Measurements from ENCODE around the gene IVL.

IVL gene

DNA sequence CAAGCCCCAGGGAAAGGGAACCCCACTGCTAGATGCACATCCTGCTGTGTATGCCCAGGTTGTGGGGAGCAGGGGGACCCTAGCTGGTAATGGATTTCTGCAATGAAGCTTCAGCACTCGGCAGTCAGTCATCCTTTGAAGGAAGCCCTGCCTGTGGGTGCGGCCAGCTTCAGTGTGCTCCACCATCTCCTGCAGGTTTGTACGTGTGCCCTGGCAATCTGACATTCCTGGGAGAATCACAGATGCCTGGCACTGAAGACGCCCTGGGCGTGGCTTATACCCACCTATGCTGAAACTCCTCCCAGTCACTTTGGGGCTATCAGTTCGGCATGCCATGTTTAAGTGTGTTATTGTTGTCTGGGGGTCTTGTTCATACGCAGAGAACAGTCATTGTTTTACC is 45.4 kb downstream of the IVL start:
- DNase-seq, result no peak

- DNase-seq, result no peak
Observed at GRCh38 chr1:152954436-152954835, 46.1 kb downstream of the IVL start.

DNA sequence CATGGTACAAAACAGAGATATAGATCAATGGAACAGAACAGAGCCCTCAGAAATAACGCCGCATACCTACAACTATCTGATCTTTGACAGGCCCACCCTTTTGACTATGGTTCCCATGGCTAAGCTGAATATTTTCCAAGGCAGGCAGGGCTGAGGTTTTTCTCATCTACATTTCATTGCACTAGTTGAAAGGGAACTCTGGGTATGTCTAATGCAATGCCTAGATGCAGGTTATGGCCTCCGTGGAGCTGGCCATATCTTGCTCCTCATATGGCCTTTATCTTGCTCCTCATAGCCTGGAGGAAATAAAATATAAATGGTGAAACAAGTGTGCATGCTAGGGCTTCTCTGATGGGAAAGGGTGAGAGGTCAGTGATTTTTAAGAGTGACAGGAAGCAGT is 49.2 kb downstream of the IVL start:
- DNase-seq, result no peak

DNA sequence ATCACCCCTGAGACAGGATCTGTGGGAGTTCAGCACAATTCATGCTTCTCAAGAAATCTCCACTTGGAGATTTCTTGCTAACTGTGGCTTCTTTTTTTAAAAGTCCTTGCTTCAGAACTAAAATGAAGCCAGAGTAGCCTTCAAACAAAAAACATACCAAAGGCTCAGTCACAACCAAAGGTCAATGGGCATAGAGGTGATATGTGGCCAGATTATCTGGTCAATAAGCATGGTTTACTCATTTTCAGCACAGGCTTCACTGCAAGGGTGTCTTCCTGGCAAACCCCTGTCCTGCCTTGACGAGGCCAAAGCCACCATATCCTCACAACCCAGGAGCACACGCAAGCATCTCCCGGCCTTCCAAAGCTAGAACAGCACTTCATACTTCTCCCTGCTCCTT is 50.9 kb downstream of the IVL start:
- DNase-seq, result no peak

GRCh38 chr1:152959801-152960451 is 51.6 kb downstream of the IVL start:
- no peak for DNase-seq

DNA sequence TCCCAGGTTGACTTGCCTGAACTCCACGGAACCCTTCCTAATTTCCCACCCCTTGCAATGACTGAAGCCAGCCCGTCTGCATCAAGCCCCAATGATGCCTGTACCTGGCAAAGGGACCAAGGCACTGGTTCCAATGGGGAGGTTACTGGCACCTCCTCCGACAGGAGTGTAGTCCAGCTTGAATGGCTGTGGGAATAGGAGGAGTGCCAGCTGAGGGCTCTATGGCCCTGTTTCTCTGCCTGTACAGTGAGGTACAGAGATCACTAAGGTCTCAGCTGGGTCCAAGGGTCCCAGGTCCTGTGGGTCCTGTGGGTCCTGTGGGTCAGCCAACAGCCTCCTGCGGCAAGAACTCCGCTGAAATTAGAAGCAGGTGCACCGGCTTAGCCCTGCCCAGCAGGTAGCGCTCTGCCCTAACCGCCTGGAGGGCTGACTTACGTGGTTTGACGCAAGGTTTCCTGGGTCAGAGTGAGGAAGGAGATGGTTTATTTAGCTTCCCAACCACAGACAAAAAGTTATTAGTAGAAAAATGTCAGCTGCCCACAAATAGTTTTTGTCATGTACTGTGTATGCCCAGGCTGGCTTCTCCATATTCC is 52.2 kb downstream of the IVL start:
- DNase-seq, result no peak

Measured in fibroblast of upper back skin (primary cell).